ENCODE measurements around the gene BICD1.
A peak's percentile ranks its signal among the peaks of the same experiment; 100 is the strongest.
"Not testable (repeated sequence)": the region's sequence is repeated elsewhere in the genome, so short reads cannot be mapped to it uniquely, and the experiment has no call there.

Gene BICD1

GRCh38 chr12:32261638-32262037, 155.0 kb downstream of the BICD1 start:
- H3K4me1 ChIP-seq (ENCODE audit: control insufficient read depth, insufficient read depth, low read length, unreplicated experiment): no peaks in the 10 kb centered on the region
- H3K4me3 ChIP-seq (ENCODE audit: low read depth, low read length): no peak overlapping the region
- H3K79me2 ChIP-seq (ENCODE audit: control insufficient read depth, insufficient read depth, low read length, unreplicated experiment): peaks cover 2% of the 10 kb centered on the region
- no peak overlapping the region for H2AFZ ChIP-seq (ENCODE audit: low read length, unreplicated experiment)
- no peaks in the 10 kb centered on the region for H3K36me3 ChIP-seq (ENCODE audit: insufficient read depth, low read length)
- H3K27ac ChIP-seq (ENCODE audit: low read depth, low read length): no peak overlapping the region
- H3K27me3 ChIP-seq (ENCODE audit: insufficient read depth, low read length): no peaks in the 10 kb centered on the region

- Histone ChIP-seq H2AFZ (ENCODE audit: low read length, unreplicated experiment) (no peak overlapping the region), H3K27ac (ENCODE audit: low read depth, low read length) (no peak overlapping the region), H3K27me3 (ENCODE audit: insufficient read depth, low read length) (no peaks in the 10 kb centered on the region), H3K79me2 (ENCODE audit: control insufficient read depth, insufficient read depth, low read length, unreplicated experiment) (peaks cover 2% of the 10 kb centered on the region), H3K4me1 (ENCODE audit: control insufficient read depth, insufficient read depth, low read length, unreplicated experiment) (no peaks in the 10 kb centered on the region), H3K36me3 (ENCODE audit: insufficient read depth, low read length) (no peaks in the 10 kb centered on the region), H3K4me3 (ENCODE audit: low read depth, low read length) (no peak overlapping the region)
These were observed 158.3 kb downstream of the BICD1 start for GRCh38 chr12:32264961-32265360.

GRCh38 chr12:32265456-32265855, 158.8 kb downstream of the BICD1 start:
- no peak overlapping the region for H3K27ac ChIP-seq (ENCODE audit: low read depth, low read length)
- no peak overlapping the region for H3K4me3 ChIP-seq (ENCODE audit: low read depth, low read length)
- H3K79me2 ChIP-seq (ENCODE audit: control insufficient read depth, insufficient read depth, low read length, unreplicated experiment): peaks cover 2% of the 10 kb centered on the region
- no peaks in the 10 kb centered on the region for H3K36me3 ChIP-seq (ENCODE audit: insufficient read depth, low read length)
- H3K4me1 ChIP-seq (ENCODE audit: control insufficient read depth, insufficient read depth, low read length, unreplicated experiment): no peaks in the 10 kb centered on the region
- no peak overlapping the region for H2AFZ ChIP-seq (ENCODE audit: low read length, unreplicated experiment)
- H3K27me3 ChIP-seq (ENCODE audit: insufficient read depth, low read length): no peaks in the 10 kb centered on the region

GRCh38 chr12:32265951-32266350, 159.3 kb downstream of the BICD1 start:
- Histone ChIP-seq H3K4me3 (ENCODE audit: low read depth, low read length) (no peak overlapping the region), H3K36me3 (ENCODE audit: insufficient read depth, low read length) (no peaks in the 10 kb centered on the region), H3K27me3 (ENCODE audit: insufficient read depth, low read length) (no peaks in the 10 kb centered on the region), H2AFZ (ENCODE audit: low read length, unreplicated experiment) (no peak overlapping the region), H3K4me1 (ENCODE audit: control insufficient read depth, insufficient read depth, low read length, unreplicated experiment) (peaks cover 4% of the 10 kb centered on the region), H3K79me2 (ENCODE audit: control insufficient read depth, insufficient read depth, low read length, unreplicated experiment) (peaks cover 2% of the 10 kb centered on the region), H3K27ac (ENCODE audit: low read depth, low read length) (no peak overlapping the region)

- Histone ChIP-seq H3K27me3 (ENCODE audit: insufficient read depth, low read length) (no peaks in the 10 kb centered on the region), H3K79me2 (ENCODE audit: control insufficient read depth, insufficient read depth, low read length, unreplicated experiment) (no peaks in the 10 kb centered on the region), H3K4me3 (ENCODE audit: low read depth, low read length) (no peak overlapping the region), H3K36me3 (ENCODE audit: insufficient read depth, low read length) (no peaks in the 10 kb centered on the region), H3K27ac (ENCODE audit: low read depth, low read length) (no peak overlapping the region), H2AFZ (ENCODE audit: low read length, unreplicated experiment) (no peak overlapping the region), H3K4me1 (ENCODE audit: control insufficient read depth, insufficient read depth, low read length, unreplicated experiment) (peaks cover 12% of the 10 kb centered on the region)
These were observed 160.1 kb downstream of the BICD1 start for GRCh38 chr12:32266756-32267155.

GRCh38 chr12:32270818-32271710, 164.4 kb downstream of the BICD1 start:
- H3K79me2 ChIP-seq (ENCODE audit: control insufficient read depth, insufficient read depth, low read length, unreplicated experiment): no peaks in the 10 kb centered on the region
- H3K27me3 ChIP-seq (ENCODE audit: insufficient read depth, low read length): no peaks in the 10 kb centered on the region
- no peaks in the 10 kb centered on the region for H3K36me3 ChIP-seq (ENCODE audit: insufficient read depth, low read length)
- no peak overlapping the region for H3K4me3 ChIP-seq (ENCODE audit: low read depth, low read length)
- no peak overlapping the region for H2AFZ ChIP-seq (ENCODE audit: low read length, unreplicated experiment)
- H3K4me1 ChIP-seq (ENCODE audit: control insufficient read depth, insufficient read depth, low read length, unreplicated experiment): peaks cover 28% of the 10 kb centered on the region
- H3K27ac ChIP-seq (ENCODE audit: low read depth, low read length): no peak overlapping the region

GRCh38 chr12:32272465-32272864, 165.8 kb downstream of the BICD1 start:
- Histone ChIP-seq H3K27ac (ENCODE audit: low read depth, low read length) (no peak overlapping the region), H3K79me2 (ENCODE audit: control insufficient read depth, insufficient read depth, low read length, unreplicated experiment) (no peaks in the 10 kb centered on the region), H3K36me3 (ENCODE audit: insufficient read depth, low read length) (no peaks in the 10 kb centered on the region), H2AFZ (ENCODE audit: low read length, unreplicated experiment) (no peak overlapping the region), H3K27me3 (ENCODE audit: insufficient read depth, low read length) (no peaks in the 10 kb centered on the region), H3K4me1 (ENCODE audit: control insufficient read depth, insufficient read depth, low read length, unreplicated experiment) (peaks cover 28% of the 10 kb centered on the region), H3K4me3 (ENCODE audit: low read depth, low read length) (no peak overlapping the region)

GRCh38 chr12:32273063-32273522, 166.4 kb downstream of the BICD1 start:
- peaks cover 28% of the 10 kb centered on the region for H3K4me1 ChIP-seq (ENCODE audit: control insufficient read depth, insufficient read depth, low read length, unreplicated experiment)
- no peak overlapping the region for H3K27ac ChIP-seq (ENCODE audit: low read depth, low read length)
- H3K36me3 ChIP-seq (ENCODE audit: insufficient read depth, low read length): no peaks in the 10 kb centered on the region
- H2AFZ ChIP-seq (ENCODE audit: low read length, unreplicated experiment): no peak overlapping the region
- H3K79me2 ChIP-seq (ENCODE audit: control insufficient read depth, insufficient read depth, low read length, unreplicated experiment): no peaks in the 10 kb centered on the region
- H3K4me3 ChIP-seq (ENCODE audit: low read depth, low read length): 0 out of 2 replicates have a peak overlapping the region, but pooled peaks have one; percentile 2
- H3K27me3 ChIP-seq (ENCODE audit: insufficient read depth, low read length): no peaks in the 10 kb centered on the region

- 0 out of 2 replicates have a peak overlapping the region, but pooled peaks have one; percentile 2 for H3K4me3 ChIP-seq (ENCODE audit: low read depth, low read length)
- H3K27ac ChIP-seq (ENCODE audit: low read depth, low read length): no peak overlapping the region
These were observed 167.1 kb downstream of the BICD1 start for GRCh38 chr12:32273712-32274111.

GRCh38 chr12:32274665-32275064, 168.0 kb downstream of the BICD1 start:
- Histone ChIP-seq H3K27ac (ENCODE audit: low read depth, low read length) (no peak overlapping the region), H3K4me3 (ENCODE audit: low read depth, low read length) (no peak overlapping the region), H2AFZ (ENCODE audit: low read length, unreplicated experiment) (no peak overlapping the region), H3K27me3 (ENCODE audit: insufficient read depth, low read length) (no peaks in the 10 kb centered on the region), H3K4me1 (ENCODE audit: control insufficient read depth, insufficient read depth, low read length, unreplicated experiment) (peaks cover 28% of the 10 kb centered on the region), H3K36me3 (ENCODE audit: insufficient read depth, low read length) (no peaks in the 10 kb centered on the region), H3K79me2 (ENCODE audit: control insufficient read depth, insufficient read depth, low read length, unreplicated experiment) (no peaks in the 10 kb centered on the region)

More at GRCh38 chr12:32273712-32274111, 167.1 kb downstream of the BICD1 start:
- Histone ChIP-seq H3K4me1 (ENCODE audit: control insufficient read depth, insufficient read depth, low read length, unreplicated experiment) (peaks cover 28% of the 10 kb centered on the region), H3K27me3 (ENCODE audit: insufficient read depth, low read length) (no peaks in the 10 kb centered on the region), H3K36me3 (ENCODE audit: insufficient read depth, low read length) (no peaks in the 10 kb centered on the region), H3K79me2 (ENCODE audit: control insufficient read depth, insufficient read depth, low read length, unreplicated experiment) (no peaks in the 10 kb centered on the region), H2AFZ (ENCODE audit: low read length, unreplicated experiment) (no peak overlapping the region)

- not testable (repeated sequence) for H3K4me3 ChIP-seq (ENCODE audit: low read depth, low read length); H3K27ac ChIP-seq (ENCODE audit: low read depth, low read length); H3K36me3 ChIP-seq (ENCODE audit: insufficient read depth, low read length); H3K79me2 ChIP-seq (ENCODE audit: control insufficient read depth, insufficient read depth, low read length, unreplicated experiment); H2AFZ ChIP-seq (ENCODE audit: low read length, unreplicated experiment); H3K27me3 ChIP-seq (ENCODE audit: insufficient read depth, low read length)
- H3K4me1 ChIP-seq (ENCODE audit: control insufficient read depth, insufficient read depth, low read length, unreplicated experiment): peaks cover 28% of the 10 kb centered on the region
These were observed 168.9 kb downstream of the BICD1 start for GRCh38 chr12:32275520-32275919.
